B cell (primary cell): Measurements from ENCODE around the gene NPEPL1.

ENCODE experiments used
- EZH2 ChIP-seq: IDR thresholded peaks from 2 replicates; pipeline ENCODE4 v1.6.1; 2012; ENCODE audit warnings: borderline replicate concordance, low read depth, mild to moderate bottlenecking, moderate library complexity, low read length; ENCODE audit not compliant: insufficient read depth, poor library complexity, severe bottlenecking
- TF ChIP-seq, protein P1 (sequence below): fragments of 200-600 bp; IDR thresholded peaks from one replicate; pipeline ENCODE4 v1.8.0; 2022; ENCODE audit warnings: antibody characterized with exemption, mild to moderate bottlenecking

DNA sequence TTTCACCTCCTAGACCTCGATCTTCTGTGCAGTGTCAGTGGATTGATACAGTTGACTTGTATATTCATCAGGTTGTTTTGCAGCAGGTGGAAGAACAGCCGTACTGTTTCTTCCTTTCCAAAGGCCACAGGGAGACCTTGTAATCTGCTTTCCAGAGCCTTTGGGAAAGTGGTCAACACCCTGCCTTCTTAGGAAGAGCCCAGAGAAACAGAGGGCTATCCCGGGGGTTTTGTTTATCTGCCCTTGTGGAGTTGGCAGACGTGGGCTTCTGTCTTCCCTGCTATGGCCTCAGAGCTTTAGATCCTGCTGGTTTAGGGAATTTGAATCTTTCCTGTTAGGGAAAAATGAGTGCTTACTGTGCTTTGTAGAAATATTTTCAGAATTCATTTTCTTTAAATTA lies 21.9 kb upstream of the NPEPL1 start:
- TF ChIP-seq, protein P1, sequence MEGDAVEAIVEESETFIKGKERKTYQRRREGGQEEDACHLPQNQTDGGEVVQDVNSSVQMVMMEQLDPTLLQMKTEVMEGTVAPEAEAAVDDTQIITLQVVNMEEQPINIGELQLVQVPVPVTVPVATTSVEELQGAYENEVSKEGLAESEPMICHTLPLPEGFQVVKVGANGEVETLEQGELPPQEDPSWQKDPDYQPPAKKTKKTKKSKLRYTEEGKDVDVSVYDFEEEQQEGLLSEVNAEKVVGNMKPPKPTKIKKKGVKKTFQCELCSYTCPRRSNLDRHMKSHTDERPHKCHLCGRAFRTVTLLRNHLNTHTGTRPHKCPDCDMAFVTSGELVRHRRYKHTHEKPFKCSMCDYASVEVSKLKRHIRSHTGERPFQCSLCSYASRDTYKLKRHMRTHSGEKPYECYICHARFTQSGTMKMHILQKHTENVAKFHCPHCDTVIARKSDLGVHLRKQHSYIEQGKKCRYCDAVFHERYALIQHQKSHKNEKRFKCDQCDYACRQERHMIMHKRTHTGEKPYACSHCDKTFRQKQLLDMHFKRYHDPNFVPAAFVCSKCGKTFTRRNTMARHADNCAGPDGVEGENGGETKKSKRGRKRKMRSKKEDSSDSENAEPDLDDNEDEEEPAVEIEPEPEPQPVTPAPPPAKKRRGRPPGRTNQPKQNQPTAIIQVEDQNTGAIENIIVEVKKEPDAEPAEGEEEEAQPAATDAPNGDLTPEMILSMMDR: no peak
- TF ChIP-seq EZH2: no peak
